Astrocyte of the spinal cord (primary cell): ENCODE data around the gene SMAD6.

Experiments used
- DNase-seq: peaks from one replicate; pipeline ENCODE4 v3.0.0; 2011; ENCODE audit warnings: low read depth, low spot score
- H3K4me3 ChIP-seq: 2 replicates; pipeline ENCODE4 v1.5.1; 2011; ENCODE audit warnings: low read depth, mild to moderate bottlenecking, low read length, moderate library complexity
- CTCF ChIP-seq: IDR thresholded peaks from 2 replicates; pipeline ENCODE4 v1.5.1; 2012; ENCODE audit warnings: low read depth, mild to moderate bottlenecking, low read length, inconsistent platforms
- in situ Hi-C: cut with HindIII; loops from 2 replicates; pipeline ENCODE4 v1.10.0; 2017; ENCODE audit warnings: low sequenced_read_pairs

Gene SMAD6

DNA sequence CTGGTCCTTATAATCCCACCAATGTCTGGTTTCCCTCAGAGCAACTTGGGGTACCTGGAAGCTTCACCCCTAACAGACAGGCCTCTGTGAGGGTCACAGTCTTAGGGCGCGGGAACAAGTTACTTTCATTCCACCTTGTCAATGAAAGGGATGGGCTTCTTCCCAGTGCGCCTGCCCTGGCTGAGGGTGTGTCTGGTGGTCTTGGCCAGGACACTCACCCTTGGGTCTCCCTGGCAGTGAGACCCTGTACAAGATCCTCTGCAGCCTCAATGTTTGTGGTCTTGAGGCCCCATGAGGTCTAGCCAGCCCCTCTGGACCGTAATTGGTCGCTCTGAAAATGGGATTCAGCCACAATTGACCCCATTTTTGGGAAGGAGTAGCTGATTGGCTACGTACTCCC lies 40.2 kb downstream of the SMAD6 start:
- H3K4me3 ChIP-seq, result no peak overlapping the region
- no peak for TF ChIP-seq CTCF
- in situ Hi-C loops, result no loop called here
- DNase-seq, result no peak

- no peak for DNase-seq
- no peak for TF ChIP-seq CTCF
- no peak overlapping the region for H3K4me3 ChIP-seq
- in situ Hi-C loops, result no loop called here
These were observed 41.2 kb downstream of the SMAD6 start for GRCh38 chr15:66743204-66743603.

GRCh38 chr15:66743703-66744536 lies 41.9 kb downstream of the SMAD6 start:
- in situ Hi-C loops, result no loop called here
- DNase-seq, result no peak
- H3K4me3 ChIP-seq, result no peak overlapping the region
- TF ChIP-seq CTCF, result no peak

GRCh38 chr15:66744610-66745279 lies 42.7 kb downstream of the SMAD6 start:
- no peak for DNase-seq
- no peak for TF ChIP-seq CTCF
- in situ Hi-C loops, result no loop called here
- no peak overlapping the region for H3K4me3 ChIP-seq

GRCh38 chr15:66745530-66746230 lies 43.6 kb downstream of the SMAD6 start:
- TF ChIP-seq CTCF, result no peak
- in situ Hi-C loops, result no loop called here

GRCh38 chr15:66746231-66746605 lies 44.2 kb downstream of the SMAD6 start:
- H3K4me3 ChIP-seq, result no peak overlapping the region
- in situ Hi-C loops, result no loop called here
- no peak for DNase-seq
- no peak for TF ChIP-seq CTCF

More at GRCh38 chr15:66745530-66746230, 43.6 kb downstream of the SMAD6 start:
- no peak overlapping the region for H3K4me3 ChIP-seq
- DNase-seq, result no peak
